Measurements from ENCODE around the gene MSI1.

The MSI1 gene

DNA sequence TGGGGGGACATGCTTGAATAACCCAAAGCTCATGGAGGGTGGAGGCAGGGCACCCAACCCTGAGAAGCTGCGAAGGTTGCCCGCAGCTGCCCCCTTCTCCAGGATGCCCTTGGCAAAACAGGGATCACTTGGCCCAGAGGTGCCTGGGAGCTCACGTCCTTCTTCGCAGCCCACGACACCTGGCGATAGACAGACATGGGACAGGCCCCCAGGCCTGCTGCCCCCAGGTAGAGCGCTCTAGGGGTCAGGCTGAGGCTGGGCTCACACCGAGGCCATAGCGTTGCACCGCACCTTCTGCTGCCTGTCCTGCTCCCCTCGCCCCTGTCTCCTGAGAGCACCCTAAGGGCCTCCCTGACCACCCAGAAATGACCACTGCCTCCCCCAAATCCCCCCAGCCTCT, 21.2 kb downstream of the MSI1 start:
- no peak for TF ChIP-seq CTCF (IDR thresholded peaks at IDR 0.05; ENCODE audit: insufficient read depth, low read depth, low read length, missing control alignments)
- DNase-seq (ENCODE audit: low read depth), result no peak

DNA sequence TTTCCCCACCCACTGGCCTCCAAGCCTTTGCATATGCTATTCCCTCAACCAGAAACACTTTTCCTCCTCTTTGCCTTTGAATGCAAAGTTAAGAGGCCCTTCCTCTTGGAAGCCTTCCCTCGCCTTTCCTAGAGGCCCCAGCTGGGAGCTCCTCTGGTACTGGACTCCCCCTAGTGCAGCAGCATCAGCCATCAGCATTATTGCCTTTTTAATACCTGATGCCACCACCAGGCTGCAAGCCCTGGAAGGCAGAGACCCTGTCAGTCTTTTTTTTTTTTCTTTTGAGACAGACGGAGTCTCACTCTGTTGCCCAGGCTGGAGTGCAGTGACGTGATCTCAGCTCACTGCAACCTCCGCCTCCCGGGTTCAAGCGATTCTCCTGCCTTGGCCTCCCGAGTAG, 22.3 kb downstream of the MSI1 start:
- DNase-seq (ENCODE audit: low read depth), result no peak
- peak; percentile 19 for TF ChIP-seq CTCF (IDR thresholded peaks at IDR 0.05; ENCODE audit: insufficient read depth, low read depth, low read length, missing control alignments)
- H3K4me3 ChIP-seq (ENCODE audit: low read length), result no peak overlapping the region

More for the DNA sequence above, 21.2 kb downstream of the MSI1 start:
- H3K4me3 ChIP-seq (ENCODE audit: low read length), result no peak overlapping the region

GRCh38 chr12:120346031-120346430, 22.9 kb downstream of the MSI1 start:
- H3K4me3 ChIP-seq (ENCODE audit: low read length), result no peak overlapping the region
- TF ChIP-seq CTCF (IDR thresholded peaks at IDR 0.05; ENCODE audit: insufficient read depth, low read depth, low read length, missing control alignments), result no peak

GRCh38 chr12:120343692-120344091, 25.3 kb downstream of the MSI1 start:
- no peak for TF ChIP-seq CTCF (IDR thresholded peaks at IDR 0.05; ENCODE audit: insufficient read depth, low read depth, low read length, missing control alignments)
- H3K4me3 ChIP-seq (ENCODE audit: low read length), result no peak overlapping the region
- DNase-seq (ENCODE audit: low read depth), result no peak

More at GRCh38 chr12:120346031-120346430, 22.9 kb downstream of the MSI1 start:
- DNase-seq (ENCODE audit: low read depth), result no peak

DNA sequence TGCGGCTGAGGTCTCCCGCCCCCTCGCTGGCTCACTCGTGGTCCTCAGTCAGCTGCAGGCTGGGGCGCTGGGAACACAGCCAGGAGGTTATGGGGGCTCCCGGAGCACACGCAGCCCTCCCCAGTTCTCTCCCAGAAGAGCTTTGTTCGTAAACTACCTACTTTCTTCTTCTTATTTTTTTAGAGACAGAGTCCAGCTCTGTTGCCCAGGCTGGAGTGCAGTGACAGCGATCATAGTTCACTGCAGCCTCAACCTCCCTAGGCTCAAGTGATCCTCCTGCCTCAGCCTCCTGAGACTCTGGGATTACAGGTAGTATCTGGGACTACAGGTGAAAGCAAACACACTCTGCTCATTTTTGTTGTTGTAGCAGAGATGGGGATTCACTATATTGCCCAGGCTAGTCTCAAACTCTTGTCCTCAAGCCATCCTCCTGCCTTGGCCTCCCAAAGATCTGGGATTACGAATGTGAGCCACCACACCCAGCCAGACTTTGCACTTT, 25.9 kb downstream of the MSI1 start:
- no peak for DNase-seq (ENCODE audit: low read depth)
- H3K4me3 ChIP-seq (ENCODE audit: low read length), result no peak overlapping the region
- no peak for TF ChIP-seq CTCF (IDR thresholded peaks at IDR 0.05; ENCODE audit: insufficient read depth, low read depth, low read length, missing control alignments)

- no peak overlapping the region for H3K4me3 ChIP-seq (ENCODE audit: low read length)
- DNase-seq (ENCODE audit: low read depth), result no peak
- no peak for TF ChIP-seq CTCF (IDR thresholded peaks at IDR 0.05; ENCODE audit: insufficient read depth, low read depth, low read length, missing control alignments)
Observed at GRCh38 chr12:120342175-120343038, 26.6 kb downstream of the MSI1 start.
